HepG2 (cell line): ENCODE data around the gene KCNAB1.

ENCODE experiments used
- ATF6 ChIP-seq: sonication (generic); formaldehyde crosslinking; conservative IDR thresholded peaks from 2 replicates; pipeline ENCODE4 v1.4.0; 2020; ENCODE audit warnings: missing genetic modification reagents
- CTCF ChIP-seq: sonication (generic); formaldehyde crosslinking; IDR thresholded peaks from 2 replicates; pipeline ENCODE4 v1.5.0; 2020; ENCODE audit warnings: mild to moderate bottlenecking, missing genetic modification reagents, moderate library complexity
- EZH2 ChIP-seq: conservative IDR thresholded peaks from 2 replicates; pipeline ENCODE4 v1.6.1; 2012; ENCODE audit warnings: mild to moderate bottlenecking, low read depth, low read length, moderate library complexity
- MAX ChIP-seq: IDR thresholded peaks from 2 replicates; pipeline ENCODE4 v1.6.1; 2012; ENCODE audit warnings: inconsistent platforms
- NFE2L1 ChIP-seq: sonication (generic); formaldehyde crosslinking; IDR thresholded peaks from 2 replicates; pipeline ENCODE4 v1.4.0; 2020; ENCODE audit warnings: missing genetic modification reagents, mild to moderate bottlenecking, borderline replicate concordance
- POLR2A ChIP-seq, 2 experiments: IDR thresholded peaks; 2 replicates each; pipeline ENCODE4 v1.6.1; 2011; ENCODE audit warnings: low read depth in 2 of 2, low read length in 2 of 2, mild to moderate bottlenecking in 1 of 2, moderate library complexity in 1 of 2; ENCODE audit not compliant: insufficient read depth in 1 of 2
- RAD21 ChIP-seq: fragments of 450-650 bp; formaldehyde crosslinking; IDR thresholded peaks from 2 replicates; pipeline ENCODE4 v1.5.0; 2020; ENCODE audit warnings: mild to moderate bottlenecking
- RORA ChIP-seq: sonication (generic); formaldehyde crosslinking; IDR thresholded peaks from 2 replicates; pipeline ENCODE4 v1.5.0; 2020; ENCODE audit warnings: mild to moderate bottlenecking, missing genetic modification reagents, moderate library complexity
- RXRB ChIP-seq: IDR thresholded peaks from 2 replicates; pipeline ENCODE4 v1.6.1; 2016; ENCODE audit warnings: borderline replicate concordance, missing genetic modification reagents, missing compliant biosample characterization
- TGIF2 ChIP-seq: IDR thresholded peaks from 2 replicates; pipeline ENCODE4 v1.6.1; 2016; ENCODE audit warnings: control low read depth, missing compliant biosample characterization
- XBP1 ChIP-seq: sonication (generic); formaldehyde crosslinking; IDR thresholded peaks from 2 replicates; pipeline ENCODE4 v1.5.0; 2020; ENCODE audit warnings: missing genetic modification reagents
- ZBTB10 ChIP-seq: sonication (generic); formaldehyde crosslinking; IDR thresholded peaks from 2 replicates; pipeline ENCODE4 v1.4.0; 2020; ENCODE audit warnings: missing genetic modification reagents, borderline replicate concordance
- ZBTB49 ChIP-seq: sonication (generic); formaldehyde crosslinking; IDR thresholded peaks from 2 replicates; pipeline ENCODE4 v1.4.0; 2020; ENCODE audit warnings: missing genetic modification reagents, borderline replicate concordance
- ZNF264 ChIP-seq: sonication (generic); formaldehyde crosslinking; IDR thresholded peaks from 2 replicates; pipeline ENCODE4 v1.4.0; 2020; ENCODE audit warnings: missing genetic modification reagents

- TF ChIP-seq ZBTB10 (CRISPR knock-in tag) (no peak), TGIF2 (no peak), ZNF264 (CRISPR knock-in tag) (no peak), RORA (CRISPR knock-in tag) (no peak), ATF6 (CRISPR knock-in tag) (no peak), NFE2L1 (no peak), RAD21 (CRISPR knock-in tag) (no peak), MAX (no peak), CTCF (CRISPR knock-in tag) (no peak), XBP1 (CRISPR knock-in tag) (no peak), RXRB (CRISPR knock-in tag) (no peak), EZH2 (no peak), POLR2A (IDR thresholded peaks at IDR 0.05; ENCODE audit: insufficient read depth in 1 of 2, low read depth in 2 of 2, low read length in 2 of 2) (no peak), ZBTB49 (CRISPR knock-in tag) (no peak)
Observed at GRCh38 chr3:156290924-156291271, 170.5 kb downstream of the KCNAB1 start.
